AG09309 (cell line): Measurements from ENCODE around the gene CERS5.

Source experiments
- DNase-seq: peaks from one replicate; pipeline ENCODE4 v3.0.0-alpha.2; 2010; ENCODE audit warnings: low read depth
- H3K4me3 ChIP-seq: 2 replicates; pipeline ENCODE4 v1.5.1; 2011; ENCODE audit warnings: mild to moderate bottlenecking, low read depth, low read length, moderate library complexity; ENCODE audit not compliant: control insufficient read depth
- TF ChIP-seq, protein P1 (sequence below): IDR thresholded peaks from 2 replicates; pipeline ENCODE4 v1.5.1; 2011; ENCODE audit warnings: mild to moderate bottlenecking, low read depth, low read length, inconsistent platforms; ENCODE audit not compliant: insufficient read depth, control insufficient read depth; ENCODE audit errors: missing control alignments

The CERS5 gene

DNA sequence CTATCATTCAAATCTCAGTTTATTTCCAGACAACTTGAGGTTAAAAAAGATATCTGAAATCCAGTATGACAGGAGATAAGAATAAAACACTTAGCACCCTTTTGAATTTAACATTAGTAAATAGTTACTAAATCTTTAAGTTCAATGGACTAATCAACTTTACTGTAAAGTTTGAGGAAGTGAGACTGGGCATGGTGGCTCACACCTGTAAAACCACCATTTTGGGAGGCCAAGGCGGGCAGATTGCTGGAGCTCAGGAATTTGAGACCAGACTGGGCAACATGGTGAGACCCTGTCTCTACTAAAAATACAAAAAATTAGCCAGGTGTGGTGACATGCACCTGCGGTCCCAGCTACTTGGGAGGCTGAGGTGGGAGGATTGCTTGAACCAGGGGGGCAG is 40.3 kb upstream of the CERS5 start:
- no peak for DNase-seq
- H3K4me3 ChIP-seq = no peak overlapping the region
- TF ChIP-seq, protein P1, sequence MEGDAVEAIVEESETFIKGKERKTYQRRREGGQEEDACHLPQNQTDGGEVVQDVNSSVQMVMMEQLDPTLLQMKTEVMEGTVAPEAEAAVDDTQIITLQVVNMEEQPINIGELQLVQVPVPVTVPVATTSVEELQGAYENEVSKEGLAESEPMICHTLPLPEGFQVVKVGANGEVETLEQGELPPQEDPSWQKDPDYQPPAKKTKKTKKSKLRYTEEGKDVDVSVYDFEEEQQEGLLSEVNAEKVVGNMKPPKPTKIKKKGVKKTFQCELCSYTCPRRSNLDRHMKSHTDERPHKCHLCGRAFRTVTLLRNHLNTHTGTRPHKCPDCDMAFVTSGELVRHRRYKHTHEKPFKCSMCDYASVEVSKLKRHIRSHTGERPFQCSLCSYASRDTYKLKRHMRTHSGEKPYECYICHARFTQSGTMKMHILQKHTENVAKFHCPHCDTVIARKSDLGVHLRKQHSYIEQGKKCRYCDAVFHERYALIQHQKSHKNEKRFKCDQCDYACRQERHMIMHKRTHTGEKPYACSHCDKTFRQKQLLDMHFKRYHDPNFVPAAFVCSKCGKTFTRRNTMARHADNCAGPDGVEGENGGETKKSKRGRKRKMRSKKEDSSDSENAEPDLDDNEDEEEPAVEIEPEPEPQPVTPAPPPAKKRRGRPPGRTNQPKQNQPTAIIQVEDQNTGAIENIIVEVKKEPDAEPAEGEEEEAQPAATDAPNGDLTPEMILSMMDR = no peak

- DNase-seq = no peak
- TF ChIP-seq, protein P1 = no peak
- H3K4me3 ChIP-seq = no peak overlapping the region
These were observed 38.5 kb upstream of the CERS5 start for GRCh38 chr12:50205648-50206047.

DNA sequence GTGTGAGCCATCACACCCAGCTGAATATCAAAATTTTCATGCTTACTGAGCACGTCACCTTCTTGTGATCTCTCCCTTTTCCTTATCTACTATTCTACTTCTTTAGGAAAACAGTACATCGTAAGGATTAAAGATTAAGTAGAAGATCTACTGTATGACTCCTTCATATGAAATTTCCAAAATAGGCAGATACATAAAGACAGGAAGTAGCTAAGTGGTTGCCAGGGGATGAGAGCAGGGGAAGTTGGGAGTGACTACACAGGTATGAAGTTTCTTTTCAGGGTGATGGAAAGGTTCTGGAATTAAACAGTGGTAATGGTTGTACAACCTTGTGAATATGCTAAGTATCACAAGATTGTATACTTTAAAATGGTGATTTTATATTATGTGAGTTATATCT is 36.5 kb upstream of the CERS5 start:
- TF ChIP-seq, protein P1 = no peak
- no peak overlapping the region for H3K4me3 ChIP-seq
- no peak for DNase-seq

- TF ChIP-seq, protein P1 = no peak
- peak; percentile 75 for DNase-seq
- no peak overlapping the region for H3K4me3 ChIP-seq
These were observed 34.9 kb upstream of the CERS5 start for GRCh38 chr12:50201987-50202521.

GRCh38 chr12:50200552-50201273 is 33.5 kb upstream of the CERS5 start:
- no peak overlapping the region for H3K4me3 ChIP-seq
- TF ChIP-seq, protein P1 = no peak
- DNase-seq = peak; percentile 90

- no peak overlapping the region for H3K4me3 ChIP-seq
- TF ChIP-seq, protein P1 = no peak
- no peak for DNase-seq
These were observed 31.7 kb upstream of the CERS5 start for GRCh38 chr12:50198829-50199228.
